GM21390 (cell line): Measurements from ENCODE around the gene SEPTIN10.
"Not testable (repeated sequence)": the region's sequence is repeated elsewhere in the genome, so short reads cannot be mapped to it uniquely, and the experiment has no call there.

Experiments used
- ATAC-seq: cut with Tn5 transposase; IDR thresholded peaks from one replicate; pipeline ENCODE4 v1.9.1; 2021; ENCODE audit not compliant: unreplicated experiment

Gene SEPTIN10

GRCh38 chr2:109554758-109555157, 59.0 kb downstream of the SEPTIN10 start:
- no peak for ATAC-seq

- ATAC-seq = no peak
Observed at GRCh38 chr2:109549016-109549590, 64.7 kb downstream of the SEPTIN10 start.

- no peak for ATAC-seq
Observed at GRCh38 chr2:109547280-109547679, 66.5 kb downstream of the SEPTIN10 start.

GRCh38 chr2:109545828-109546713, 67.7 kb downstream of the SEPTIN10 start:
- ATAC-seq = no peak

- ATAC-seq = no peak
Observed at GRCh38 chr2:109542384-109542783, 71.4 kb downstream of the SEPTIN10 start.

- no peak for ATAC-seq
Observed at GRCh38 chr2:109538546-109538945, 75.2 kb downstream of the SEPTIN10 start.

GRCh38 chr2:109537565-109538222, 76.1 kb downstream of the SEPTIN10 start:
- ATAC-seq = no peak

GRCh38 chr2:109536556-109536955, 77.2 kb downstream of the SEPTIN10 start:
- ATAC-seq = not testable (repeated sequence)

GRCh38 chr2:109535217-109535946, 78.4 kb downstream of the SEPTIN10 start:
- ATAC-seq = no peak

GRCh38 chr2:109533823-109534222, 79.9 kb downstream of the SEPTIN10 start:
- ATAC-seq = no peak

GRCh38 chr2:109532728-109533076, 81.1 kb downstream of the SEPTIN10 start:
- ATAC-seq = no peak

GRCh38 chr2:109531896-109532727, 81.7 kb downstream of the SEPTIN10 start:
- no peak for ATAC-seq

GRCh38 chr2:109531221-109531620, 82.5 kb downstream of the SEPTIN10 start:
- no peak for ATAC-seq

GRCh38 chr2:109530712-109531111, 83.1 kb downstream of the SEPTIN10 start:
- no peak for ATAC-seq

GRCh38 chr2:109529532-109530449, 84.0 kb downstream of the SEPTIN10 start:
- no peak for ATAC-seq

GRCh38 chr2:109528811-109529501, 84.8 kb downstream of the SEPTIN10 start:
- no peak for ATAC-seq

GRCh38 chr2:109527846-109528705, 85.7 kb downstream of the SEPTIN10 start:
- ATAC-seq = no peak

GRCh38 chr2:109527079-109527478, 86.7 kb downstream of the SEPTIN10 start:
- no peak for ATAC-seq
